GM21786 (cell line): ENCODE data around the gene CORO1C.
A peak's percentile ranks its signal among the peaks of the same experiment; 100 is the strongest.
"Not testable (repeated sequence)": the region's sequence is repeated elsewhere in the genome, so short reads cannot be mapped to it uniquely, and the experiment has no call there.

Experiments
- ATAC-seq: cut with Tn5 transposase; IDR thresholded peaks from one replicate; pipeline ENCODE4 v1.9.1; 2021; ENCODE audit not compliant: unreplicated experiment

Gene CORO1C

DNA sequence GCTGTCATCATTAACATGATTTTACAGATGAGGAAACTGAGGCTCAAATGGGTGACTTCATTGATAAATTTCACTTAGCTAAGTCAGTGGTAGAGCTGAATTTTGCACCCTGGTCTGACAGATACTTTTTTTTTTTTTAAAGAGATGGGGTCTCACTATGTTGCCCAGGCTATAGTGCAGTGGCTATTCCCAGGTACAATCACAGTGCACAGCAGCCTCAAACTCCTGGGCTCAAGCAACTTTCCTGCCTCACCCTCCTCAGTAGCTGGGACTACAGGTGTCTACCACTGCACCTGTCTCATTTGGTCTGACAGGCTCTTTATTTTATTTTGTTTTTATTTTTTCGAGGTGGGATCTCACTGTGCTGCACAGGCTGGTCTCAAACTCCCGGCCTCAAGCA is 24.2 kb upstream of the CORO1C start:
- no peak for ATAC-seq

DNA sequence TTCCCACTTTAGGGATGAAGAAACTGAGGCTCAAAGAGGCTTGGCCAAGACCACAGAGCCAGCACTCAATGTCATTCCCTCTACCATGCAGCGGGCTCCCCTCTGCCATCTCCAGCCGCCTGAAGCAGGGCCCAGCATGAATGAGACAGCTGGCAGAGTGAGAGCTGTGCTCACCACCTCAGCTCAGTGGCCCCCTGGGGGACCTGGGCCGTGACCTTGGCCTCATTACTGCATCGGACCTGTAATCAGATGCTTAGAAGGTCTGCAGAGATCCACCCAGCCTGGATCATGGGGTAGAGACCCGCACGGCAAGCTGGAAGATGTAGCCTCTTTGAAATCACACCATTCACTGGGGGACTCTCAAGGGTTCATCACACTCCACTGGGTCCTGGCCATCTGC is 22.7 kb upstream of the CORO1C start:
- no peak for ATAC-seq

DNA sequence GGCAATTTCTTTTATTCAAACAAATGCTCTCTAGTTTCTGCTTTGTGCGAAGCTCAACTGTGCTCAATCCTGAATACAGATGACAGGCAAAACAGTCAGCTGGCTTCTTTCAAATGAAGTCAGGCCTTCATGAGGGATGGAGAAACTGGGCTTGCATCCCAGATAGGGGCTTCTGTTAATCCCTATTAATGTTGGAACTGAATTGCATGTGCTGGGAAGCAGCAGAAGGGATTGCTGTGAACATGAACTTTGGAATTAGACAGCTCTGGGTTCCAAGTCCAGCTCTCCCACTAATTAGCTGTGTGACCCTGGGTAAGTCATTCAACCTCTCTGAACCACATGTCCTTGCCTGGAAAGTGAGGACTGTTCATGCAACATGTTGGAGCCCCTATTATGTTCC is 21.1 kb upstream of the CORO1C start:
- no peak for ATAC-seq

DNA sequence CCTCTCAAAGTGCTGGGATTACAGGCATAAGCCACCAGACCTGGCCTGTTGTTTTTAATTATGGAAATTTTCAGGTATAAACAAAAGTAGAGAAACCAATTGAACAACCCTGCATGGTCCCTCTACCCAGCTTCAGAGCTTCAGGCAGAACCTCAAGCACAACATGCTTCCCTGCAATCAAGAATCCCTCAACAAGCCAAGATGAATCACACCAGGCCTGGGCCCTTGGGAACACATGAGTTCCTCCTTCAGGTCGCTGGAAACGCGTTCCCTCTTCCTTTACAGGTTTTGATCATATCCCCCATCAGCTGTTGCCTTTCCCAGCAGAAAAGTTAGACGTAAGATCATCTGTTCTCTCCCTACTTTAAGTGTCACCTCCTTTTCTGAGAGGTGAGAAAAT is 20.5 kb upstream of the CORO1C start:
- ATAC-seq = no peak

DNA sequence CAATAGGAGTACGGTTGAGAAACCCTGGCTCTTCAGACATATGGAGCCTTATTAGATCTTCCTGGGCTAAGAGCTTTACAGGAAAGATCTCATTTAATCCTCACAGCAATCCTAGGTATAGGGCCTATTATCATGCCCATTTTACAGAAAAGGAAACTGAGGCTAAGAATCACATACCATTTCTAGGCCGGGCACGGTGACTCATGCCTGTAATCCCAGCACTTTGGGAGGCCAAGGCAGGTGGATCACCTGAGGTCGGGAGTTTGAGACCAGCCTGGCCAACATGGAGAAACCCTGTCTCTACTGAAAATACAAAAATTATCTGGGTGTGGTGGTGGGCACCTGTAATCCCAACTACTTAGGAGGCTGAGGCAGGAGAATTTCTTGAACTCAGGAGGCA is 19.7 kb upstream of the CORO1C start:
- ATAC-seq = not testable (repeated sequence)

DNA sequence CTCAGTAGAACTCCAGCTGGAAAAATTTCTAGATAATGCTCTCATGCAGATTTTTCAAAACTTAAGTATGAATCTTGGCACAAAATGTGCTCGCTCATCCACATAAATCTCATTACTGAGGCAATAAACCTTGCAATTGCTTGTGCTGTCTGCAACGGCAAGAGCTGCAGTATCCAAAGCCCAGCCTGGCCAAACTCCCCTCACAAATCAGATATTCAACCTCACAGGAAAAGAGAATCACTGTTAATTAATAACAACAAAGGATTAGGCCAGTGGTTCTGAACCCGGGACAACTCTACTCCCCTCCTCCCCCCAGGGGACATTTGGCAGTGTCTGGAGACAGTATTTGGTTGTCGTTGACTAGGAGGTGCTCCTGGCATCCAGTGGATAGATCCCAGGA is 19.2 kb upstream of the CORO1C start:
- no peak for ATAC-seq

GRCh38 chr12:108747563-108747962 is 16.2 kb upstream of the CORO1C start:
- no peak for ATAC-seq

- ATAC-seq = no peak
Measured at GRCh38 chr12:108745641-108746040, 14.3 kb upstream of the CORO1C start.

DNA sequence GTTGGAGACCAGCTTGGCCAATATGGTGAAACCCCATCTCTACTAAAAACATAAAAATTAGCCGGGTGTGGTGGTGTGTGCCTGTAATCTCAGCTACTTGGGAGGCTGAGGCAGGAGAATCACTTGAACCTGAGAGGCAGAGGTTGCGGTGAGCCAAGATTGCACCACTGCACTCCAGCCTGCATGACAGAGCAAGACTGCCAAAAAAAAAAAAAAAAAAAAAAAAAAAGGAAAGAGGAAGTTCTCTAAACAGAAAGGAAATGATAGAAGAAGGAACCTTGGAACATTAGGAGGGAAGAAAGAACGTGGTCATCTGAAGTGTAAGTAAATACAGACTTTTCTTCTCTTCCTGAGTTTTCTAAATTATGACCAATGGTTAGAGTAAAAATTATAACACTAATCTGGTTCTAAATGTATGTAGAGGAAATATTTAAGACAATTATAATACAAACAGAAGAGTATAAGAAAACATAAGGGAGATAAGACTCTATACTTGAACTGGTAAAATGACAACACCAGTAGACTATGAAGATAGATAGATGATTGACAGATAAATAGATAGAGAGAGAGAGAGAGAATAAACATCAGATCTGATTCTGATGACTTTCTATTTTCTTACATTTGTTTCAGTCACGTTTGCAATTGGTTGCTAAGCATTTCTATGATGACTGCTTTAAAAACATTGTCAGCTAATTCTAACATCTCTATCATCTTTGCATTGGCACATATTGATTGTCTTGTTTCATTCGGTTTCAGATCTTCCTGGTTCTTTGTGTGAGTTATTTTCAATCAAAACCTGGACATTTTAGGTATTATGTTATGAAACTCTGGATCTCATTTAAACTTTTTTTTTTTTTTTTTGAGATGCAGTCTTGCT is 12.9 kb upstream of the CORO1C start:
- ATAC-seq = no peak

DNA sequence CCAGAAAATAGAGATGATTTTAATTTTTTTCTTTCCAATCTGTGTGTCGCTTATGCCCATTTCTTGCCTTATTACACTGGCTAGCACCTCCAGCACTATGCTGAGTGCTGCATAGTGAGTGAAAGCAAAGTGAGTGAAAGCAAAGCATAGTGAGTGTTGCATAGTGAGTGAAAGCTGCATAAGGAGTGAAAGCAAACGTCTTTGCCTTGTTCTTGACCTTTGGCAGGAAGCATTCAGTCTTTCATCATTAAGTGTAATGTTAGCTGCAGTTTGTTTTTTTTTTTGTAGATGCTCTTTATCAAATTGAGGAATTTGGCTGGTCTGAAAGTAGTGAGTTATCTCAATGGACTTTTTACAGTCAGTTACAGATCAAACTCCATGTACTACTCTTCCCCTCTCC is 6.9 kb upstream of the CORO1C start:
- ATAC-seq = no peak

DNA sequence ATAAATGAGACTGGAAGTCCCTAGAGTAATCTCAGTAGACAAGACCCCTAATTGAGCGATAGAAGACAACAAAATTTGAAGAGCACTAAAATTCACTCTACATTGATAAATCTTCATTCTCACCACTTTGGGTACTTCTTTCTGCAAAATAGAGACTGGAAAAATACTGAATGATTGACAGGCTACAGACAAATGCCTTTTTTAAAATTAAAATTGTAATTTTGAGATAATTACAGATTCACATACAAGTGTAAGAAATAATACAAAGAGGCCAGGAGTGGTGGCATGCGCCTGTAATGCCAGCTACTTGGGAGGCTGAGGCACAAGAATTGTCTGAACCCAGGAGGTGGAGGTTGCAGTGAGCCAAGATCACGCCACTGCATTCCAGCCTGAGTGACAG is 4.5 kb upstream of the CORO1C start:
- ATAC-seq = no peak

DNA sequence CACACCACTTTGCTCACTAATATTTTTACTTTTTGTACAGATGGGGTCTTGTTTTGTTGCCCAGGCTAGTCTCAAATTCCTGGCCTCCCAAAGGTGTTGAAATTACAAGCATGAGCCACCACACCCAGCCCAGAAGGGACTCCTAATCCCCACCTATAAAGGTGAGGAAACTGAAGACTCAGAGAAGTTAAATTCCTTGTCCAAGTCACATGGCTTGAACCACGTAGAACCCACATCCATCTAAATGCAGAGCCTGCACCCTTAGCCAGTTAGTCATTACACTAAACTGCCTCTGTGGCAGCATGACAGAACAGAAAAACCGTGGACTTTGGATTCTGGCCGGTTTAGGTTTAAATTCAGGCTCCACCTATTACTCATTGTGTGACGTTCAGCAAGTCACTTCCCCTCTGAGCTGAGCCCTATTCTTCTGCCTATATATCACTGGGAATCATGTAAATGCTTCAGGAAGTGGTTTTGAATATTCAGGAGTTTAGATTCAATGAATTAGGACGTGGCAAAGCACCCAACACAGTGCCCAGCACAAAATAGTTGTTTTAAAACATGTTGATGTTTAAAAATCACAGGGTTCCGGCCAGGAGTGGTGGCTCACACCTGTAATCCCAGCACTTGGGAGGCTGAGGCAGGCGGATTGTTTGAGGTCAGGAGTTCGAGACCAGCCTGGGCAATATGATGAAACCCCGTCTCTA is 3.0 kb upstream of the CORO1C start:
- no peak for ATAC-seq

DNA sequence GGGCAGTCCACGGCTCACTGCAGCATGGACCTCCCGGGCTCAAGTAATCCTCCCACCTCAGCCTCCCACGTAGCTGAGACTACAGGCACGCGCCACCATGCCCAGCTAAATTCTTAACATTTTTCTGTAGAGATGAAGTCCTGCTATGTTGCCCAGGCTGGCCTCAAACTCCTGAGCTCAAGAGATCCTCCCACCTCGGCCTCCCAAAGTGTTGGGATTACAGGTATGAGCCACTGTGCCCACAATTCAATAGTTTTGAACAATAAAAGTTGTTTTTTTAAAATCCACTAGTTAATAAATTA is 1.9 kb upstream of the CORO1C start:
- not testable (repeated sequence) for ATAC-seq

- no peak for ATAC-seq
Measured at GRCh38 chr12:108732489-108733229, 1.3 kb upstream of the CORO1C start.

DNA sequence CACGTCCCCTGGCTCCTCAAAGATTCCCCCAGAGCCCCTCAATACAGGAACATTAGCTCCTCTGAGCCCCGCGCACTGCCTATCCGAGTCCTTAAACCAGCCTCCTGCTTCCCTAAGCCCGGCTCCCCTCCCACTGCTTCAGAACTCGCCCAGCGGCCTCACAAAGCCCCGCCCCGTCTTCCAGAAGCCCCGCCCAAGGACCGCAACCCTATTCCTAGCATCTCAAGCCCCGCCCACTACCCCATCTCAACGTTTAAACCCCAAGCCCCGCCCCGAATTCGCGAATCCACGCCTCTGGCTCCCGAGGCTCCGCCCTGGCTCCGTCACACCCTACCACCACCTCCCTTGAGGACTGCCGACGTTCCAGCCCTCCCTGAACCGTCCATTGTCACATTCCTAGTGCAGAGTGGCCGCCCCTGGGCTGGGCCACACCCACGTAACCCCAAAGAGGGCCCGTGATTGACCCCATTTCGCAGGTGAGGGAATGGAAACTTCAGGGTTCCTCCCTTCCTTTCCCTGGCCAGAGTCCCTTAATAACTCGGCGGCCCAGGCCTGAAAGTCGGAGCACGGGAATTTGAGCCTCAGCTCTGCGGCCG is 646 bp upstream of the CORO1C start:
- ATAC-seq = peak; percentile 44

- ATAC-seq = peak; percentile 20
Measured at GRCh38 chr12:108730365-108731104, 783 bp downstream of the CORO1C start.

GRCh38 chr12:108729612-108730364 is 1.5 kb downstream of the CORO1C start:
- no peak for ATAC-seq

GRCh38 chr12:108728820-108729611 is 2.3 kb downstream of the CORO1C start:
- no peak for ATAC-seq
